Bronchial epithelial cell (primary cell): ENCODE data around the gene RAI2. TPM values are rescaled to one million over a fixed set of nuclear protein-coding genes. Genes with fewer than 3 reads are reported as not detected.

Experiments
- DNase-seq: peaks from one replicate; pipeline ENCODE4 v3.0.0-alpha.2; 2010; ENCODE audit warnings: low read depth
- FAIRE-seq: peaks from 2 replicates; lab custom pipeline; 2011; peaks lifted over from hg19 to GRCh38; lab: Jason Lieb, UNC
- H3K27me3 ChIP-seq: 2 replicates; pipeline ENCODE4 v1.5.1; 2011; ENCODE audit warnings: low read length; ENCODE audit not compliant: control insufficient read depth, insufficient read depth
- H3K36me3 ChIP-seq: 2 replicates; pipeline ENCODE4 v1.5.1; 2011; ENCODE audit warnings: low read length; ENCODE audit not compliant: control insufficient read depth, insufficient read depth
- H3K4me3 ChIP-seq: 2 replicates; pipeline ENCODE4 v1.5.1; 2011; ENCODE audit warnings: mild to moderate bottlenecking, low read depth, low read length, control low read depth
- CTCF ChIP-seq: IDR thresholded peaks from 2 replicates; pipeline ENCODE4 v1.5.1; 2011; ENCODE audit warnings: mild to moderate bottlenecking, moderate library complexity, low read length, control low read depth, inconsistent platforms; ENCODE audit not compliant: insufficient read depth, severe bottlenecking
- total RNA-seq: library from RNA; depleted of rRNA; stranded (reverse); fragments of >200 nt; gene quantifications from 2 replicates; pipeline ENCODE4 v1.2.1, GENCODE V29; 2014

Gene RAI2
- total RNA-seq, 1 donor from 2014 or later = not detected

GRCh38 chrX:17768997-17769396 lies 92.1 kb downstream of the RAI2 start:
- Histone ChIP-seq H3K27me3 (no peaks in the 10 kb centered on the region), H3K36me3 (no peaks in the 10 kb centered on the region)

GRCh38 chrX:17767734-17768133 lies 93.4 kb downstream of the RAI2 start:
- no peaks in the 10 kb centered on the region for H3K27me3 ChIP-seq
- no peak overlapping the region for H3K4me3 ChIP-seq
- H3K36me3 ChIP-seq = no peaks in the 10 kb centered on the region
- FAIRE-seq (no peak), DNase-seq (no peak)
- no peak for TF ChIP-seq CTCF

More at GRCh38 chrX:17768997-17769396, 92.1 kb downstream of the RAI2 start:
- H3K4me3 ChIP-seq = no peak overlapping the region
- DNase-seq = no peak
- no peak for FAIRE-seq
- TF ChIP-seq CTCF = no peak

GRCh38 chrX:17759990-17760389 lies 101.1 kb downstream of the RAI2 start:
- FAIRE-seq (no peak), DNase-seq (no peak)
- Histone ChIP-seq H3K36me3 (no peaks in the 10 kb centered on the region), H3K27me3 (no peaks in the 10 kb centered on the region), H3K4me3 (no peak overlapping the region)
- no peak for TF ChIP-seq CTCF

GRCh38 chrX:17758382-17758781 lies 102.7 kb downstream of the RAI2 start:
- no peak for DNase-seq
- TF ChIP-seq CTCF = no peak
- Histone ChIP-seq H3K36me3 (no peaks in the 10 kb centered on the region), H3K4me3 (no peak overlapping the region), H3K27me3 (no peaks in the 10 kb centered on the region)
- no peak for FAIRE-seq

- DNase-seq (peak; percentile 25), FAIRE-seq (no peak)
- no peak for TF ChIP-seq CTCF
- no peaks in the 10 kb centered on the region for H3K27me3 ChIP-seq
- no peak overlapping the region for H3K4me3 ChIP-seq
- no peaks in the 10 kb centered on the region for H3K36me3 ChIP-seq
These were observed 110.7 kb downstream of the RAI2 start for GRCh38 chrX:17750436-17750835.

Other genes with a start within 250 kb of the RAI2 start
- gene SCML1, start 123.8 kb downstream of the RAI2 start, total RNA-seq = 4.0 and 4.2 TPM in 2 replicates